Activated T-cell treated with anti-CD3 and anti-CD28 coated beads, Interleukin-2, amount 50 U/mL, for 72 hours (primary cell): Measurements from ENCODE around the gene SOS1. TPM values are rescaled to one million over a fixed set of nuclear protein-coding genes. Genes with fewer than 3 reads are reported as not detected.
"Not testable (repeated sequence)": the region's sequence is repeated elsewhere in the genome, so short reads cannot be mapped to it uniquely, and the experiment has no call there.

ENCODE experiments used
- ATAC-seq, 2 donors: fragments of 150-1000 bp; cut with Tn5 transposase; replicated peaks in 1 of 2; 2 replicates each; pipeline ENCODE4 v1.10.0; 2021; ENCODE audit warnings: moderate library complexity in 2 of 2, mild to moderate bottlenecking in 1 of 2
- DNase-seq, 2 donors: peaks; one replicate each; pipeline ENCODE4 v3.0.0; 2021 to 2022; ENCODE audit warnings: mixed read lengths in 1 of 2
- H3K27ac Mint-ChIP-seq: one replicate; pipeline ENCODE4 v1.8.0; 2022; ENCODE audit warnings: mild to moderate bottlenecking, moderate library complexity, mixed read lengths
- H3K27me3 Mint-ChIP-seq: one replicate; pipeline ENCODE4 v1.8.0; 2022; ENCODE audit warnings: low read depth, mixed read lengths
- H3K36me3 Mint-ChIP-seq, 2 donors: one replicate each; pipeline ENCODE4 v1.8.0; 2022; ENCODE audit warnings: mixed read lengths in 2 of 2, mild to moderate bottlenecking in 1 of 2; ENCODE audit not compliant: insufficient read depth in 2 of 2
- H3K4me1 Mint-ChIP-seq: one replicate; pipeline ENCODE4 v1.8.0; 2022; ENCODE audit warnings: low read depth, mixed read lengths
- H3K4me3 Mint-ChIP-seq, 2 donors: one replicate each; pipeline ENCODE4 v1.8.0; 2022; ENCODE audit warnings: mild to moderate bottlenecking in 2 of 2, mixed read lengths in 2 of 2, moderate library complexity in 2 of 2
- H3K9me3 Mint-ChIP-seq, 2 donors: one replicate each; pipeline ENCODE4 v1.8.0; 2022; ENCODE audit warnings: mixed read lengths in 2 of 2
- total RNA-seq, 2 donors: library from RNA; stranded (reverse); gene quantifications; one replicate each; pipeline ENCODE4 v1.2.3, GENCODE V29; 2022

SOS1 gene
- total RNA-seq, 2 donors from 2014 or later: 94.6 to 110 TPM

- no peak for DNase-seq
- Mint-ChIP-seq H3K27me3 (no peaks in the 10 kb centered on the region), H3K4me1 (peaks cover 25% of the 10 kb centered on the region), H3K36me3 (peaks cover 3 to 15% of the 10 kb centered on the region in 2 donors), H3K27ac (peak overlapping the region; percentile 29), H3K4me3 (no peak overlapping the region), H3K9me3 (no peaks in the 10 kb centered on the region)
- no peak for ATAC-seq
Observed at GRCh38 chr2:39069890-39070465, 50.9 kb downstream of the SOS1 start.

GRCh38 chr2:39069136-39069515 is 51.7 kb downstream of the SOS1 start:
- no peaks in the 10 kb centered on the region for H3K9me3 Mint-ChIP-seq
- peak; percentile 6 to 19 for DNase-seq
- no peak overlapping the region for H3K4me3 Mint-ChIP-seq
- no peak overlapping the region for H3K27ac Mint-ChIP-seq
- H3K36me3 Mint-ChIP-seq: peaks cover 0 to 12% of the 10 kb centered on the region in 2 donors
- peaks cover 25% of the 10 kb centered on the region for H3K4me1 Mint-ChIP-seq
- peak; percentile 70 to 82 for ATAC-seq
- H3K27me3 Mint-ChIP-seq: no peaks in the 10 kb centered on the region

- Mint-ChIP-seq H3K4me1 (peaks cover 25% of the 10 kb centered on the region), H3K27me3 (no peaks in the 10 kb centered on the region), H3K27ac (peak overlapping the region; percentile 54), H3K4me3 (no peak overlapping the region), H3K36me3 (peaks cover 0 to 12% of the 10 kb centered on the region in 2 donors), H3K9me3 (no peaks in the 10 kb centered on the region)
- DNase-seq: no peak
- ATAC-seq: peak in 1 of 2 donors; percentile 33
Observed at GRCh38 chr2:39068299-39069135, 52.3 kb downstream of the SOS1 start.

- no peak overlapping the region for H3K4me3 Mint-ChIP-seq
- ATAC-seq (no peak), DNase-seq (no peak)
- H3K36me3 Mint-ChIP-seq: peaks cover 0 to 13% of the 10 kb centered on the region in 2 donors
- H3K27me3 Mint-ChIP-seq: no peaks in the 10 kb centered on the region
- H3K9me3 Mint-ChIP-seq: no peaks in the 10 kb centered on the region
- H3K4me1 Mint-ChIP-seq: peaks cover 24% of the 10 kb centered on the region
- H3K27ac Mint-ChIP-seq: peak overlapping the region; percentile 21
Observed at GRCh38 chr2:39065616-39066015, 55.2 kb downstream of the SOS1 start.

- peaks cover 0 to 13% of the 10 kb centered on the region in 2 donors for H3K36me3 Mint-ChIP-seq
- no peaks in the 10 kb centered on the region for H3K9me3 Mint-ChIP-seq
- H3K4me3 Mint-ChIP-seq: no peak overlapping the region
- peak overlapping the region; percentile 35 for H3K27ac Mint-ChIP-seq
- peaks cover 20% of the 10 kb centered on the region for H3K4me1 Mint-ChIP-seq
- no peaks in the 10 kb centered on the region for H3K27me3 Mint-ChIP-seq
- ATAC-seq: no peak
- DNase-seq: no peak
Observed at GRCh38 chr2:39062320-39062719, 58.5 kb downstream of the SOS1 start.

- peaks cover 0 to 12% of the 10 kb centered on the region in 2 donors for H3K36me3 Mint-ChIP-seq
- H3K27ac Mint-ChIP-seq: no peak overlapping the region
- H3K4me3 Mint-ChIP-seq: no peak overlapping the region
- H3K4me1 Mint-ChIP-seq: peaks cover 20% of the 10 kb centered on the region
- no peak for ATAC-seq
- DNase-seq: no peak
- H3K9me3 Mint-ChIP-seq: no peaks in the 10 kb centered on the region
- H3K27me3 Mint-ChIP-seq: no peaks in the 10 kb centered on the region
Observed at GRCh38 chr2:39061280-39061679, 59.6 kb downstream of the SOS1 start.

- Mint-ChIP-seq H3K36me3 (peaks cover 2 to 16% of the 10 kb centered on the region in 2 donors), H3K27ac (no peak overlapping the region), H3K4me3 (no peak overlapping the region), H3K27me3 (no peaks in the 10 kb centered on the region), H3K9me3 (no peaks in the 10 kb centered on the region), H3K4me1 (peaks cover 16% of the 10 kb centered on the region)
- DNase-seq: no peak
- ATAC-seq: no peak
Observed at GRCh38 chr2:39059366-39059952, 61.4 kb downstream of the SOS1 start.

- H3K27me3 Mint-ChIP-seq: no peaks in the 10 kb centered on the region
- no peaks in the 10 kb centered on the region for H3K9me3 Mint-ChIP-seq
- H3K4me1 Mint-ChIP-seq: peaks cover 12% of the 10 kb centered on the region
- peaks cover 3 to 27% of the 10 kb centered on the region in 2 donors for H3K36me3 Mint-ChIP-seq
- H3K4me3 Mint-ChIP-seq: no peak overlapping the region
- DNase-seq: no peak
- ATAC-seq: no peak
- H3K27ac Mint-ChIP-seq: no peak overlapping the region
Observed at GRCh38 chr2:39058101-39058500, 62.8 kb downstream of the SOS1 start.

- not testable (repeated sequence) for DNase-seq, H3K9me3 Mint-ChIP-seq, H3K4me1 Mint-ChIP-seq, H3K27me3 Mint-ChIP-seq, H3K27ac Mint-ChIP-seq, ATAC-seq, H3K4me3 Mint-ChIP-seq
- peaks cover 9 to 44% of the 10 kb centered on the region in 2 donors for H3K36me3 Mint-ChIP-seq
Observed at GRCh38 chr2:39052665-39053064, 68.2 kb downstream of the SOS1 start.

- ATAC-seq: no peak
- no peak for DNase-seq
- no peaks in the 10 kb centered on the region for H3K9me3 Mint-ChIP-seq
- H3K4me1 Mint-ChIP-seq: no peaks in the 10 kb centered on the region
- peaks cover 12 to 43% of the 10 kb centered on the region in 2 donors for H3K36me3 Mint-ChIP-seq
- H3K27ac Mint-ChIP-seq: no peak overlapping the region
- H3K4me3 Mint-ChIP-seq: no peak overlapping the region
- no peaks in the 10 kb centered on the region for H3K27me3 Mint-ChIP-seq
Observed at GRCh38 chr2:39050109-39050508, 70.7 kb downstream of the SOS1 start.

GRCh38 chr2:39039072-39039471 is 81.8 kb downstream of the SOS1 start:
- Mint-ChIP-seq H3K27me3 (no peaks in the 10 kb centered on the region), H3K36me3 (peaks cover 4 to 10% of the 10 kb centered on the region in 2 donors), H3K4me1 (no peaks in the 10 kb centered on the region), H3K27ac (no peak overlapping the region), H3K4me3 (no peak overlapping the region), H3K9me3 (no peaks in the 10 kb centered on the region)
- ATAC-seq (peak in 1 of 2 donors; percentile 18), DNase-seq (no peak)

GRCh38 chr2:39033980-39034379 is 86.9 kb downstream of the SOS1 start:
- ATAC-seq: no peak
- Mint-ChIP-seq H3K27me3 (no peaks in the 10 kb centered on the region), H3K4me1 (no peaks in the 10 kb centered on the region), H3K9me3 (no peaks in the 10 kb centered on the region), H3K27ac (no peak overlapping the region), H3K36me3 (peaks cover 3 to 20% of the 10 kb centered on the region in 2 donors), H3K4me3 (no peak overlapping the region)
- DNase-seq: no peak

- Mint-ChIP-seq H3K4me1 (no peaks in the 10 kb centered on the region), H3K4me3 (no peak overlapping the region), H3K27me3 (no peaks in the 10 kb centered on the region), H3K27ac (no peak overlapping the region), H3K9me3 (no peaks in the 10 kb centered on the region), H3K36me3 (peaks cover 1 to 17% of the 10 kb centered on the region in 2 donors)
- ATAC-seq: no peak
- no peak for DNase-seq
Observed at GRCh38 chr2:39027421-39027820, 93.4 kb downstream of the SOS1 start.
